Ramos (cell line): ENCODE measurements around the gene SLC38A2.

Experiments
- in situ Hi-C: fragments of 300-500 bp; cut with MboI; formaldehyde crosslinking; loops from one replicate; pipeline ENCODE4 v1.14.3; 2022; ENCODE audit warnings: low sequenced_read_pairs; ENCODE audit not compliant: unreplicated experiment

SLC38A2 gene

DNA sequence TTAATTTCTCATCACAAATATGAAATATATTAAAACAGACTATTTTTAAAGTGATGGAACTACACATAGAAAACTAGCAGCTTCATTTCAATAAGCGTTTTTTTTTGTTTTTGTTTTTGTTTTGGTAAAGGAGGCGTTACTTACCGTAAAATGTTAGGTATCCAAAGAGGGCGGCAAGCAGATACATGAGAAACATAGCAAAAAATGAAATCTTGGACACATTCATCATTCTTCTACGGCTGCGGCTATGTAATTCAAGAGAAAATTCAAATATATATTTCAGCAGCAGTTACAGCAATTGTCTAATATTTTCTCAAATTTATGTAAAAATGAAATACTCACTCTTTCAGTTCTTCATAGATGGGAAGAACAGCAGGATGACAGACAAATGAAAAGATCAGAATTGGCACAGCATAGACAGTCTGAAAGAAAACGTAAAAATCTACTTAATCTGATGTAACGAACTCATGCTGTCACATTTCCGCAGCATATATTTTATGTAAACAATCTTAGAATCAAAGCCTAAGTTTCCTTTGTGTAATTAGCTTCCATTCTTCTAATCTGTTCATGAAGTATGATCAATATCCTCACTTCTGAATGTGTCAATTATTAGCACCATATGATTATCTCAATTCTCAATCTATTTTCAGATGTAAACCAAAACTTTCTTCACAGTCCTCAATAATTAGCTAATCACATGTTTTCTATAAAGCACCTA is 8.8 kb downstream of the SLC38A2 start:
- in situ Hi-C loops, result no loop called here

DNA sequence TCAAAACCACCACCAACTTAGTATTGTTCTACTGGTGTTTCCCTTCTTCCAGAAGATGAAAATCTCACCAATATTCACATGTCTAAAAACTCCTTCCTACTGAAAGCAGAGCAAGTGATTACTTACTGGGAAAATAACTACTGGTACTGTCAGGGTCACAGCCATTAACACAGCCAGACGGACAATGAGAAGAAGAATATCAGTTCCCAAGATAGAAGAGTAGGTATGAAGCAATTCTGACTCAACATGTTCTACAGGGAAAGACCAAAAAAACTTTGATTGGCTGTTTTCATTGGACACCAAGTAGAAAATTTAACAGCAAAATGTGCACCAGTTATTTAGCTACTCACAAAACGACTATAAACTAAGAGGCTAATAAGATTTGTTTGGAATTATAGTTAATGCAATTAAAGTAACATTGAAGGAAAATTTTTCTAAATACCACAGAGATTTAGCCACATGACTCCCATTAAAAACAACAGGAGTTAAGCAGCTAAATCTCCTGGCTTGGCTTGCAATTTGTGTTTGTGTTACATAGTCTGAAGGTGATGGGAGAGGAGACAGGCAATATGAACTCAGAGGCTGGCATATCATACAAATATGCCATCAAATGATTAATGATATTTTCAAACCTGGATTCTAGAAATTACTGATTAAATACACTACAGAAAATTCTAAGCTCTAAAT is 9.5 kb downstream of the SLC38A2 start:
- in situ Hi-C loops, result no loop called here

DNA sequence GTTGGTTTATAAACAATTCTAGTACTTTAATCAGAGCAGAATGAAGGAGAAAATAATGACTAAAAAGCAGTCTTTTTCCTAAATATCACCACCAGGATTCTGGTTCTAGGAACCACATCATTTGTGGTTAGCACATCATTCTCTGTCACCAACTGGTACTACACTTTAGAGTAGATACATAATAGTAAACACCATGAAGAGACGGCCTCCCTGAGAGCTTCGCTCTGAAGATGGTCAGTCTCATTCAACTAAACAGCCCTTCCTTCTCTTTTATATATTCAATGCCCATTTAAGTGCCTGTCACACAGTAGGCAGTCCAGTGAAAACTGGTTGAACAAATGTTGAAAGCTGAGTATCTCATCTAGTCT is 10.9 kb downstream of the SLC38A2 start:
- in situ Hi-C loops, result no loop called here

GRCh38 chr12:46360908-46361666 is 11.5 kb downstream of the SLC38A2 start:
- in situ Hi-C loops, result no loop called here

DNA sequence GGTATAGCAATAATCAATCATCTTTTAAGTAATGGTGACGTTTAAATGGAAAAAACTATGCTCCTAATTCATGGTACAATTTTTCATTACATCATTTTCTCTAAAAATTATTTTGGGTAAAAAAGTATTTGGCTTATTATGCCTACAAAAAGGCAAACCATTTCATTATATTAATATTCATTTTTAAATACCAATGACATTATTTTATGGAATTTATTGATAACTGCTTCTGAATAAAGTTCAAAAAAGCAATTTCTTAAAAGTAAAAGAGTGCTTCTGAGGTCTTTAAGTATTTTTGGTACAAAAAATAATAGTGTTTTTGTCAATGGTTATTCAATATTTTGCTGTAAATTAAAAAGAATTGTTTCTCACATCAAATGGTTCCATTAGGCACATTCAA is 12.2 kb downstream of the SLC38A2 start:
- in situ Hi-C loops, result no loop called here

DNA sequence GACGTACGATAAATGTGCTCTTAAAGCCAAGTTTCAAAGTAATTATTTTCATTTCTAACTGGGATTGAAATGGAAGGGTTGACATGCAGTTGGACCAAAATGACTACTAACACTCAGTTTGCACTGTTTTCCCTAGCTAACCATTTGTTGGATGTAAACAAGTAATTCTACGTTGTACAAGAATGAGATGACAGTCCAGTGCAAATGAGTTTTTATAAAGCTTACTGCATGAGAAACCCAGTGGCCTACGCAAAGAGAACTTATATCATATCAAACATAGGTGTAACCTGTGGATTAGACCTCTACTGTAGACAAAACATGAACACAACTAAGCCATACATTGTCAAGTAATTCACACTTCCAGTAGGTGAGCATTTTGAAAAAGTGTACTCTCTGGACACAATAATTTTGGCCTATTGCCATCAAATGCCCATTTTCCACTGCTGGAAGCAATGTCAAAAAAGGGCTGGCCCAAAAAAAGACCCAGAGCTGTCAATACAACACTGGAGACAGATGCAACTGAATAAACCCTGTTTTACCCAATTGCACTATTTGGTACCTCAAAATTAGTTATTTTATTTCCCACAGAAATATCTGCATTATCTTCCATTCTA is 12.8 kb downstream of the SLC38A2 start:
- in situ Hi-C loops, result no loop called here

- in situ Hi-C loops, result no loop called here
Observed at GRCh38 chr12:46358791-46359666, 13.5 kb downstream of the SLC38A2 start.

DNA sequence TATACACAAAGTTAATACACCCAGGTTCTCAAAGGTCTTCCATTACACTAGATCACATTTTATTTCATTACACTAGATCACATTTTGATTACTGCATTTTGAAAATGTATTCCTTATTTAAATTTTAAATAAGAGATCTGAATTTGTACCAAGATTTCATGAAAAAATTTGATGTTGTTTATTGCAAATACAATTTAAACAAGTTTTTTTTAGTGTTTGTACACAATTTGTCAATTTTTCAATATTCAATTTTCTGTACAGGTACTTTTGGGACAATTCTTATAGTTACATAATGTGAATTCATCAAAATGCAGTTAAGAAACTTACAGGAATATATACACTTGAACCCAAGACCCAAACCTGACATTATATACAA is 14.3 kb downstream of the SLC38A2 start:
- in situ Hi-C loops, result no loop called here

GRCh38 chr12:46357438-46358324 is 14.9 kb downstream of the SLC38A2 start:
- in situ Hi-C loops, result no loop called here

DNA sequence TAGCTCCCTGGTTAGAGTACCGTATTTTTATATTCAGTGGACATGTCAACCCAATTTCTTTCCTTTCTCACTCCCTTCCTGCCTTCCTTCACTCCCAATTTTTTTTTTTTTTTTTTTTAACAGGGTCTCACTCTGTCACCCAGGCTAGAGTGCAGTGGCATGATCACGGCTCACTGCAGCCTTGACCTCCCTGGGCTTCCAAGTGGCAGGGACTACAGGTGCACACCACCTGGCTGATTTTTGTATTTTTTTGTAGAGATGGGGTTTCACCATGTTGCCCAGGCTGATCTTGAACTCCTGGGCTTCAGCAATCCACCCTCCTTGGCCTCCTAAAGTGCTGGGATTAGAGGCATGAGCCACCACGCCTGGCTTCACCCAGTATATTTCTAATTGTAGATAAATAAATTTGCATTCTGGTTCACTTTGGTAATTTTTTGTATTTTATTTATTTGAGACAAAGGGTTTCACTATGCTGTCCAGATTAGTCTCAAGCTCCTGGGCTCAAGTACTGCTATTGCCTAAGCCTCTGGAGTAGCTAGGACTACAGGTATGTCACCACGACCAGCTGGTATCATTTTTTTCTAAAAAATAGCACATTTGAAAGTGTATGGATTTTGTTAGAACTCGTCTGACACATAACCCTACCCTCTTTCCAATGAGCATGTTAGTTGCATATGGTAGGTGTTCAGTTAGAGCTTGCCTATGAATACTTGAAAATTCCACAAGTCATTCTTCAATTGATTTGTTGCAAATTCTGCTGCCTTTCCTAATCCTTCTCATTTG is 15.7 kb downstream of the SLC38A2 start:
- in situ Hi-C loops, result no loop called here

- in situ Hi-C loops, result no loop called here
Observed at GRCh38 chr12:46354802-46355199, 17.8 kb downstream of the SLC38A2 start.

DNA sequence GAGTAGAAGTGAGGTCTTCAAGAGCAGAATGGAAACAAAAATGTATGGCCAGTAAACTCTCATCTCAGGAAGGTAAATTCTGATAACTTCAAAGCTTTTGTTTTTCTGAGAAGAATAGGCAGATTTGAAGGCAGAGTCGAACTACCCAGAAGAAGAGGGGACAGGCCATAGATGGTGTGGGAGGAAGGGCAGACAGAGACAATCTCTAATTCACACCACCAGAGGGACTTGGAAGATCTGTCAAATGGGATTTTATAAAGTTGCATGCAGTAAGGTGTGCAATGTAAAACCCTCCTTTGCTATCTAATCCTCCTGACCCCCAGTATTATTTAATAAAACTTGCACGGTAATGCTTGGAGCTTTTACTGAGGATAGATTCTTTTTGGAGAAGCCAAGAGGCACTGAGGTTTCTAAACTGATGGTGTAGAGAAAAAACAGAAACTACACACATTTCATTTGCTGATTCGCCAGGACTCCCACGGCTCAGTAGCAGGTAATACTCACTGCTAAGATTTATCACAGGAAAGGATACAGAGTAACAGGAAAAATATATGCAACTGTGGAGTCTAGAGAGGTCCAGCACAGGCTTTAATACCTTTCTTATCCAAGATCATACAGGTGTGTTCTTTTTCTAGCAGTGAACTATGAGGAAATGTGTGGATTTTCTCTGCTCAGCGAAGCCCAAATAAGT is 18.3 kb downstream of the SLC38A2 start:
- in situ Hi-C loops, result no loop called here

GRCh38 chr12:46351886-46352650 is 20.5 kb downstream of the SLC38A2 start:
- in situ Hi-C loops, result no loop called here

- in situ Hi-C loops, result no loop called here
Observed at GRCh38 chr12:46351138-46351537, 21.4 kb downstream of the SLC38A2 start.

- in situ Hi-C loops, result loop anchor here (25.0 kb wide), 1 partner anchor 663 kb away; no protein-coding TSS in a partner anchor
Observed at GRCh38 chr12:46349253-46349652, 23.3 kb downstream of the SLC38A2 start.

DNA sequence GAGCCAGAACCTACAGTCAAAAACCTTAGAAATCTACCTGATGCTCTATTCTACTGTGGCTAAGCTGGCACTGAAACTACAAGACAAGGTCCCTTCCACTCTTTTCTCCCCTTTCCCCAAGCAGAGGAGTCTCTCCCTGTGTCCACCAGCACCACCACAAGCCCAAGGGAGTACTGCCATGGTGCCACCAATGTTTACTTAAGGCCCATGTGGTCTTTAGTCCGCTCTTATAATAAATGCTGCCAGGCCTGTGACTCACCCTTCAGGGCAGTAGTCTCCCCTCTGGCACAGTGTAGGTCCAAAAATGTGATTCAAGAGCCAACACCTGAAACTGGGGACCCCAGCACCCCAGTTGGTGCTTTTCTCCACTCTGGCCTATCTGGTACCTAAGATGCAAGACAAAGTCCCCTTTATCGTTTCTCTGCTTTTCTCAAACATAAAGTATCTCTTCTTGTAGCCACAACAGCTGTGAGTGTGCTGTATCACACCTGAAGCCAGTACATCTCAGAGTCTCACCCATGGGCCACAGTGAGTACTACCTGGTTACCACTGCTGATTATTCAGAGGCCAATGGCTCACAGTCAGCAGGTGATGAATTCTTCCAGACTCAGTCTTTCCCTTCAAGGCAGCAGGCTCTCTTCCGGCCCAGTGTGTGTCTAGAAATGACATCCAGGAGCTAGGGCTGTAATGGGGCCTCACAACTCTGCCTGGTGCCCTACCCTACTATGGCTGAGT is 29.3 kb downstream of the SLC38A2 start:
- in situ Hi-C loops, result loop anchor here (25.0 kb wide), 1 partner anchor 669 kb away; no protein-coding TSS in a partner anchor
